ENCODE measurements around the gene ZNF326. TPM values are rescaled to one million over a fixed set of nuclear protein-coding genes. Genes with fewer than 3 reads are reported as not detected.

ZNF326 gene
- total and polyA plus RNA-seq, 2 of the 4 experiments (the other 2 are of a cell fraction), result 4.5 to 17.0 TPM

DNA sequence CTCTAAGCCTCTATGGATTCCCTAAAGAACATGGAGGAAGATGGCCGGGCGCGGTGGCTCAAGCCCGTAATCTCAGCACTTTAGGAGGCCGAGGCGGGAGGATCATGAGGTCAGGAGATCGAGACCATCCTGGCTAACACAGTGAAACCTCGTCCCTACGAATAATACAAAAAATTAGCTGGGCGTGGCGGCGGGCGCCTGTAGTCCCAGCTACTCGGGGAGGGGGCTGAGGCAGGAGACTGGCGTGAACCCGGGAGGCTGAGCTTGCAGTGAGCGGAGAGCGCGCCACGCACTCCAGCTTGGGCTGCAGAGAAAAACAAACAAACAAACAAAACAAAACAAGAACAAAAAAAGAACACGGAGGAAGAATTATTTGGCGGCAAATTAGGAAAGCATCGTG is 5.8 kb upstream of the ZNF326 start:
- no peak overlapping the region for H4K91ac ChIP-seq (ENCODE audit: insufficient read depth, low read depth, low read length)
- POLR2A ChIA-PET (ENCODE audit: unreplicated experiment), result no interaction called here
- H3K4me1 ChIP-seq (ENCODE audit: control insufficient read depth, insufficient read depth, low read length), result no peaks in the 10 kb centered on the region
- H4K5ac ChIP-seq (ENCODE audit: low read depth, low read length), result no peak overlapping the region
- no peaks in the 10 kb centered on the region for H3K9me3 ChIP-seq (ENCODE audit: control insufficient read depth, insufficient read depth, low read length)
- H2AK5ac ChIP-seq (ENCODE audit: low read depth, low read length), result no peak overlapping the region
- CTCF ChIA-PET, result interaction anchor here (1.0 to 1.2 kb wide), 2 partner anchors 146 to 204 kb away, joined by 3 to 4 read pairs; no protein-coding TSS in a partner anchor
- H4K20me1 ChIP-seq (ENCODE audit: insufficient read depth, low read length), result no peaks in the 10 kb centered on the region
- WGBS, 2 experiments (ENCODE audit: extremely low coverage in 2 of 2, insufficient read length in 1 of 2), result 85% methylated on average over 9 of the region's 23 CpGs; no CpG with 5 or more reads in 1 of the 2 experiments
- H3K4me3 ChIP-seq (ENCODE audit: insufficient read depth, low read depth, low read length), result no peak overlapping the region
- in situ Hi-C loops (cut with MboI; ENCODE audit: low sequenced_read_pairs), result loop anchor here (25.0 kb wide), 1 partner anchor 502 kb away; no protein-coding TSS in a partner anchor
- TF ChIP-seq NFE2L2 (IDR thresholded peaks at IDR 0.05; ENCODE audit: low read depth, low read length) (no peak), CEBPB (IDR thresholded peaks at IDR 0.05; ENCODE audit: low read depth, low read length) (no peak), RFX5 (IDR thresholded peaks at IDR 0.05; ENCODE audit: low read depth, low read length) (no peak), FOS (IDR thresholded peaks at IDR 0.05; ENCODE audit: low read depth, low read length) (no peak), MAFK (IDR thresholded peaks at IDR 0.05; ENCODE audit: low read depth, low read length) (no peak), CHD1 (IDR thresholded peaks at IDR 0.05; ENCODE audit: low read depth, low read length) (no peak), MXI1 (IDR thresholded peaks at IDR 0.05; ENCODE audit: borderline replicate concordance, low read depth, low read length) (no peak), MAZ (IDR thresholded peaks at IDR 0.05; ENCODE audit: borderline replicate concordance, low read depth, low read length) (no peak), BHLHE40 (IDR thresholded peaks at IDR 0.05; ENCODE audit: low read depth, low read length) (no peak), RAD21 (IDR thresholded peaks at IDR 0.05; ENCODE audit: low read length) (no peak), SMC3 (IDR thresholded peaks at IDR 0.05; ENCODE audit: low read depth, low read length) (no peak)
- TF ChIP-seq, protein P1, sequence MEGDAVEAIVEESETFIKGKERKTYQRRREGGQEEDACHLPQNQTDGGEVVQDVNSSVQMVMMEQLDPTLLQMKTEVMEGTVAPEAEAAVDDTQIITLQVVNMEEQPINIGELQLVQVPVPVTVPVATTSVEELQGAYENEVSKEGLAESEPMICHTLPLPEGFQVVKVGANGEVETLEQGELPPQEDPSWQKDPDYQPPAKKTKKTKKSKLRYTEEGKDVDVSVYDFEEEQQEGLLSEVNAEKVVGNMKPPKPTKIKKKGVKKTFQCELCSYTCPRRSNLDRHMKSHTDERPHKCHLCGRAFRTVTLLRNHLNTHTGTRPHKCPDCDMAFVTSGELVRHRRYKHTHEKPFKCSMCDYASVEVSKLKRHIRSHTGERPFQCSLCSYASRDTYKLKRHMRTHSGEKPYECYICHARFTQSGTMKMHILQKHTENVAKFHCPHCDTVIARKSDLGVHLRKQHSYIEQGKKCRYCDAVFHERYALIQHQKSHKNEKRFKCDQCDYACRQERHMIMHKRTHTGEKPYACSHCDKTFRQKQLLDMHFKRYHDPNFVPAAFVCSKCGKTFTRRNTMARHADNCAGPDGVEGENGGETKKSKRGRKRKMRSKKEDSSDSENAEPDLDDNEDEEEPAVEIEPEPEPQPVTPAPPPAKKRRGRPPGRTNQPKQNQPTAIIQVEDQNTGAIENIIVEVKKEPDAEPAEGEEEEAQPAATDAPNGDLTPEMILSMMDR (conservative IDR thresholded peaks at IDR 0.05; ENCODE audit: low read depth, low read length), result no peak
- TF ChIP-seq, protein P2, sequence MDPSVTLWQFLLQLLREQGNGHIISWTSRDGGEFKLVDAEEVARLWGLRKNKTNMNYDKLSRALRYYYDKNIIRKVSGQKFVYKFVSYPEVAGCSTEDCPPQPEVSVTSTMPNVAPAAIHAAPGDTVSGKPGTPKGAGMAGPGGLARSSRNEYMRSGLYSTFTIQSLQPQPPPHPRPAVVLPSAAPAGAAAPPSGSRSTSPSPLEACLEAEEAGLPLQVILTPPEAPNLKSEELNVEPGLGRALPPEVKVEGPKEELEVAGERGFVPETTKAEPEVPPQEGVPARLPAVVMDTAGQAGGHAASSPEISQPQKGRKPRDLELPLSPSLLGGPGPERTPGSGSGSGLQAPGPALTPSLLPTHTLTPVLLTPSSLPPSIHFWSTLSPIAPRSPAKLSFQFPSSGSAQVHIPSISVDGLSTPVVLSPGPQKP (IDR thresholded peaks at IDR 0.05; ENCODE audit: borderline replicate concordance, low read depth, low read length), result no peak
- no peak overlapping the region for H3K18ac ChIP-seq (ENCODE audit: low read depth, low read length)
- no peak overlapping the region for H3K14ac ChIP-seq (replicated peaks; ENCODE audit: low read depth, low read length)
- no peak overlapping the region for H3K23ac ChIP-seq (ENCODE audit: low read depth, low read length)
- H4K8ac ChIP-seq (ENCODE audit: low read depth in 2 of 2, low read length in 2 of 2), result no peak overlapping the region
- no peak overlapping the region for H2AK9ac ChIP-seq (replicated peaks; ENCODE audit: low read depth, low read length, poor library complexity)
- intact Hi-C loops (cut with micrococcal nuclease), result loop anchor here (5.0 kb wide), 2 partner anchors 82 to 167 kb away; partner anchors contain the start of gene LRRC8D
- H3K36me3 ChIP-seq (ENCODE audit: control insufficient read depth, insufficient read depth, low read length), result no peaks in the 10 kb centered on the region
- no peaks in the 10 kb centered on the region for H3K79me1 ChIP-seq (ENCODE audit: low read depth in 1 of 2, low read length in 2 of 2)
- no peak for DNase-seq
- no peak overlapping the region for H3K9ac ChIP-seq (ENCODE audit: low read depth, low read length)
- BruUV-seq (replicated peaks), result no TSS peak
- no peak overlapping the region for H2BK120ac ChIP-seq (ENCODE audit: low read depth, low read length)
- no peak for ATAC-seq (ENCODE audit: low read depth)
- no peak overlapping the region for H3K4me2 ChIP-seq (ENCODE audit: low read depth, low read length)
- H2BK5ac ChIP-seq (ENCODE audit: low read depth, low read length, poor library complexity, severe bottlenecking), result no peak overlapping the region
- H2AFZ ChIP-seq (replicated peaks; ENCODE audit: low read length, poor library complexity), result no peak overlapping the region
- dilution Hi-C loops (cut with HindIII; ENCODE audit: low sequenced_read_pairs, unreplicated experiment), result no loop called here
- H2BK20ac ChIP-seq (ENCODE audit: low read depth, low read length), result no peak overlapping the region
- H2BK15ac ChIP-seq (ENCODE audit: low read depth, low read length), result no peak overlapping the region
- H3K4ac ChIP-seq (ENCODE audit: low read depth, low read length), result no peak overlapping the region
- H3K56ac ChIP-seq (ENCODE audit: extremely low read depth, insufficient read depth, low read length), result no peak overlapping the region
- H3K27ac ChIP-seq (ENCODE audit: insufficient read depth, low read length), result no peak overlapping the region
- no peaks in the 10 kb centered on the region for H3K27me3 ChIP-seq (ENCODE audit: control insufficient read depth, insufficient read depth, low read length)
- H3K9me1 ChIP-seq (ENCODE audit: insufficient read depth, low read length), result no peaks in the 10 kb centered on the region; the same call in 1 of the 2 replicates
